Suppressor macrophage (primary cell): ENCODE data around the gene TMTC4.
"Not testable (repeated sequence)": the region's sequence is repeated elsewhere in the genome, so short reads cannot be mapped to it uniquely, and the experiment has no call there.

Experiments
- DNase-seq, 4 experiments: peaks; one replicate each; pipeline ENCODE4 v3.0.0-alpha.2; 2020 to 2022
- total RNA-seq, 17 experiments: gene quantifications; one replicate each; lab custom pipeline; 2026; ENCODE audit warnings: mixed read lengths in 6 of 17, inconsistent platforms in 3 of 17; lab: John Stamatoyannopoulos, UW

The TMTC4 gene
- total RNA-seq, result 3.0 to 14.8 (median 8.4) reads per million in 17 experiments

- no peak for DNase-seq
Observed at GRCh38 chr13:100674572-100674871, at the start of gene TMTC4. Gene TMTC4 (minus strand): TSS chr13:100674795. CDS start chr13:100670362, 4,433 bp downstream.

- no peak for DNase-seq
Observed at GRCh38 chr13:100722517-100722916, 47.9 kb upstream of the TMTC4 start.

GRCh38 chr13:100721885-100722512 lies 47.4 kb upstream of the TMTC4 start:
- peak; percentile 60 to 71 (median 66) for DNase-seq

- DNase-seq, result no peak
Observed at GRCh38 chr13:100715604-100716003, 41.0 kb upstream of the TMTC4 start.

GRCh38 chr13:100714478-100714877 lies 39.9 kb upstream of the TMTC4 start:
- no peak for DNase-seq

- no peak for DNase-seq
Observed at GRCh38 chr13:100710176-100710575, 35.6 kb upstream of the TMTC4 start.

- DNase-seq, result peak in 3 of 4 experiments; percentile 3 to 15 (median 8)
Observed at GRCh38 chr13:100707818-100708740, 33.5 kb upstream of the TMTC4 start.

- DNase-seq, result not testable (repeated sequence)
Observed at GRCh38 chr13:100698331-100698730, 23.7 kb upstream of the TMTC4 start.

GRCh38 chr13:100695509-100695773 lies 20.8 kb upstream of the TMTC4 start:
- no peak for DNase-seq

- no peak for DNase-seq
Observed at GRCh38 chr13:100694722-100695508, 20.3 kb upstream of the TMTC4 start.

GRCh38 chr13:100689191-100689590 lies 14.6 kb upstream of the TMTC4 start:
- DNase-seq, result no peak

GRCh38 chr13:100680131-100680530 lies 5.5 kb upstream of the TMTC4 start:
- DNase-seq, result no peak

GRCh38 chr13:100677128-100677527 lies 2.5 kb upstream of the TMTC4 start:
- not testable (repeated sequence) for DNase-seq

GRCh38 chr13:100675661-100676129 lies 1.1 kb upstream of the TMTC4 start:
- DNase-seq, result peak in 1 of 4 experiments; percentile 3

GRCh38 chr13:100674872-100675660 lies 471 bp upstream of the TMTC4 start:
- peak; percentile 98 to 99 (median 98) for DNase-seq

- peak; percentile 48 to 76 (median 70) for DNase-seq
Observed at GRCh38 chr13:100673713-100674571, 653 bp downstream of the TMTC4 start.

- no peak for DNase-seq
Observed at GRCh38 chr13:100673376-100673712, 1.3 kb downstream of the TMTC4 start.

- no peak for DNase-seq
Observed at GRCh38 chr13:100671389-100672182, 3.0 kb downstream of the TMTC4 start.

- no peak for DNase-seq
Observed at GRCh38 chr13:100668408-100668807, 6.2 kb downstream of the TMTC4 start.

GRCh38 chr13:100667894-100668293 lies 6.7 kb downstream of the TMTC4 start:
- DNase-seq, result no peak

- DNase-seq, result no peak
Observed at GRCh38 chr13:100666124-100666523, 8.5 kb downstream of the TMTC4 start.
